LNCaP clone FGC (cell line): ENCODE measurements around the gene FMO1.
A peak's percentile ranks its signal among the peaks of the same experiment; 100 is the strongest.

Experiments
- DNase-seq: peaks from one replicate; pipeline ENCODE4 v3.0.0-alpha.2; 2011; ENCODE audit warnings: low read depth
- H3K4me3 ChIP-seq: 2 replicates; pipeline ENCODE4 v1.5.1; 2011; ENCODE audit warnings: mild to moderate bottlenecking, low read depth, low read length, control low read depth
- TF ChIP-seq, protein P1 (sequence below): IDR thresholded peaks from 2 replicates; pipeline ENCODE4 v1.5.1; 2012; ENCODE audit warnings: mild to moderate bottlenecking; ENCODE audit not compliant: control insufficient read depth, insufficient read depth; ENCODE audit errors: extremely low read depth

Gene FMO1, protein sequence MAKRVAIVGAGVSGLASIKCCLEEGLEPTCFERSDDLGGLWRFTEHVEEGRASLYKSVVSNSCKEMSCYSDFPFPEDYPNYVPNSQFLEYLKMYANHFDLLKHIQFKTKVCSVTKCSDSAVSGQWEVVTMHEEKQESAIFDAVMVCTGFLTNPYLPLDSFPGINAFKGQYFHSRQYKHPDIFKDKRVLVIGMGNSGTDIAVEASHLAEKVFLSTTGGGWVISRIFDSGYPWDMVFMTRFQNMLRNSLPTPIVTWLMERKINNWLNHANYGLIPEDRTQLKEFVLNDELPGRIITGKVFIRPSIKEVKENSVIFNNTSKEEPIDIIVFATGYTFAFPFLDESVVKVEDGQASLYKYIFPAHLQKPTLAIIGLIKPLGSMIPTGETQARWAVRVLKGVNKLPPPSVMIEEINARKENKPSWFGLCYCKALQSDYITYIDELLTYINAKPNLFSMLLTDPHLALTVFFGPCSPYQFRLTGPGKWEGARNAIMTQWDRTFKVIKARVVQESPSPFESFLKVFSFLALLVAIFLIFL

DNA sequence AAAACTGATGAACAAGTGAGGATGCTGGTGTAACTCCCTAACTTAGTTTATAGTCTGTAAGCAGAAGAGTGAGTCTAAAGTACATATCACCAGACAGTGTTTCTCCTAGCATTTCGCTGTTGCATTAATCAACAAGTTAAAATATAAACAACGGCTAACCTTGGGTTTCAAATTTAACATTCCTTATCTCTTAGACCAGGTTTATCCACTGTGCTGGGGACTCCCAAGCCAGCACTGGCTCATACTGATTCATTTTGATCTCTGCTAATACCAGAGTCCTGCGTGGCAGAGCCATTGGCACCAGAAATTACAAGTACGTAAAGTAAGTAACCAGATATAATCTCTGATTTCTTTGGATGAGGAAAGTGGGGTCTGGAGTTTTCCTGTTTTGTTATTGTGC is at the start of gene FMO1:
Gene FMO1 (plus strand): TSS at position 193 of the 400 bp plus-strand sequence. CDS start 9,594 bp downstream, outside the sequence.
- DNase-seq: no peak
- TF ChIP-seq, protein P1, sequence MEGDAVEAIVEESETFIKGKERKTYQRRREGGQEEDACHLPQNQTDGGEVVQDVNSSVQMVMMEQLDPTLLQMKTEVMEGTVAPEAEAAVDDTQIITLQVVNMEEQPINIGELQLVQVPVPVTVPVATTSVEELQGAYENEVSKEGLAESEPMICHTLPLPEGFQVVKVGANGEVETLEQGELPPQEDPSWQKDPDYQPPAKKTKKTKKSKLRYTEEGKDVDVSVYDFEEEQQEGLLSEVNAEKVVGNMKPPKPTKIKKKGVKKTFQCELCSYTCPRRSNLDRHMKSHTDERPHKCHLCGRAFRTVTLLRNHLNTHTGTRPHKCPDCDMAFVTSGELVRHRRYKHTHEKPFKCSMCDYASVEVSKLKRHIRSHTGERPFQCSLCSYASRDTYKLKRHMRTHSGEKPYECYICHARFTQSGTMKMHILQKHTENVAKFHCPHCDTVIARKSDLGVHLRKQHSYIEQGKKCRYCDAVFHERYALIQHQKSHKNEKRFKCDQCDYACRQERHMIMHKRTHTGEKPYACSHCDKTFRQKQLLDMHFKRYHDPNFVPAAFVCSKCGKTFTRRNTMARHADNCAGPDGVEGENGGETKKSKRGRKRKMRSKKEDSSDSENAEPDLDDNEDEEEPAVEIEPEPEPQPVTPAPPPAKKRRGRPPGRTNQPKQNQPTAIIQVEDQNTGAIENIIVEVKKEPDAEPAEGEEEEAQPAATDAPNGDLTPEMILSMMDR: no peak
- no peak within 1 kb of the TSS for H3K4me3 ChIP-seq

DNA sequence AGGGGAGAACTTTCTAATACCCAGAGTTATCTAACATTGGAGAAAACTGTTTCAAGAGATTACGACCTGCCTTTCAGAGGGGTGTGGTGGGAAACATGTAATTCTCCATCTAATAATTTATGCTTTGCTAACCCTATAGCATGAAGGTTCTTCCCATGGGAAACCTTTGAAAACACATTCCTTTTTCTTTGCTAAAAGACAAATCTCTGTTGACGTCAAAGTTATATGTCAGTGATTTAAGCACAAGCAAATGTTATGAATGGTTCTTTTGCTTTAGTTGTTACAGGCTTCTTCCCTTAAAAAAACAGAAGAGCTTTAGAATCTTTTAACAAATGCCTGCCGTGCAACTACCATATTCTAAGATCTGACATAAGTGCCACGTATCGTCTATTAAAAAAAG is 44.0 kb upstream of the FMO1 start:
- H3K4me3 ChIP-seq: no peak overlapping the region
- TF ChIP-seq, protein P1: no peak
- no peak for DNase-seq

DNA sequence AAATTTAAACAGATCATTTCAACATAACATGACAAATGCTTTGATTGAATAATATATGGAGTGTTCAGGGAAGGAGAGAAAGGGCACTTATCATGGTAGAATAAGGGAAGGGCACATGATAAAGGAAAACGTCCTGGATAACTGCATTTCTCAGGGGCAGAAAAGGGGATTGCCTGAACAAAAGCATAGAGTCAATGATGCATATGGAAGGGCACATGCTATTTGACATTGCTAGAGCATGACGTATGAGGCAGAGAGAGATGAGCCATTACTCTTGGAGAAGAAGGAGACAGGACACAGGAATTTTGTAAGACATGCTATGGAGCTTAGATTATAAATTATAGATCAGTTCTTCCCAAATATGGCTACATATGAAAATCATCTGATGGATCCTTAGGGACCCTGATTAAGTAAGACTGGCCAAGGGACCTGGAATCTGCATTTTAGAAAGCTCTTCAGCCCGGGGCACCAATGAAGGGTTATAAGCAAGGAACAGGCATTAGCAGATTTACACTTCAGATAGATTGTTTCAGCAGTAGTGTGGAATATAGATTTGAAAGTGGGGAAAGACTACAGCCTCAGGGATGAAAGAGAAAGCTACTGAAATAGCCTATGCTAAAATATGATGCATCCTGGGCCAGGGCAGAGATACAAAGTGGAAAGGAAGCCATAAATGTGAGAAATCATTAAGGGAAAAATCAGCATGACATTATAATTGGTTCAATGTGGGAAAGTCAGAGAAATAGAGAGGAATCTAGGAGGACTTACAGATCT is 41.9 kb upstream of the FMO1 start:
- H3K4me3 ChIP-seq: no peak overlapping the region
- DNase-seq: no peak
- TF ChIP-seq, protein P1: no peak

DNA sequence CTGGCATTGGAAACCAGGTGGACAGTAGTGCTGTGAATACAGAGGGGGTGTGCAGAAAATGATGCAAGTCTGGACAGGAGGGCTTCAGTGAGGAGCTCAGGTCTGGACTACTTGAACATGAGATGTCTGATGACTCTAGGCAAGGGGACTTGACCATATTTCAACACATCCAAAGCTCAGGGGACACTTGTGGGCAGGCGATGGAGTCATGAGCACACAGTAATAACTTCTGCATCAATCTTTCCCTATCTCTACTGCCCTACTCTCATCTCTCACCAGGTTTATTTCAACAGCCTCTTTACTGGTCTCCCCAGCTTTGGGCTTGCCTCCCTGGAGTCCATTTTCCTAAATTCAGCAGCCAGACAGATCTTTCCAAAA is 41.3 kb upstream of the FMO1 start:
- H3K4me3 ChIP-seq: no peak overlapping the region

DNA sequence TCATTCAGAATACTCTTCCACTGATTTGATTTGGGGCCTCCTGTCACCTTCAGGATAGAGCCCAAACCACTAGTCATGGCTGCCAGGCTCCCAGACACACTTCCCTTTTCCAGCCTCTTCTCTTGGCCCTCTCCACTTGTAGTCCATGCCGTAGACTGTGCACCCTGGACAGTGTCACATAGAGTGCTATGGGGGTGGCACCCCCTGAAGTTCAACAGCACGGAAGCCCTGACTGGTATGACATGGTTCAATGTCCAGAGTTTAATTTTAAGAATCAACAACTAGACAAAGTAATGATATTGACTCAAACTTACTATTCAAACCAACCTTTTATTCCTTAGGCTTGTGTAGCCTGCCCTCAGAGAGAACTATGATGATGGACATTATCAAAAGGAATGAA is 40.9 kb upstream of the FMO1 start:
- DNase-seq: no peak
- no peak overlapping the region for H3K4me3 ChIP-seq

More for the DNA sequence above, 41.3 kb upstream of the FMO1 start:
- TF ChIP-seq, protein P1: no peak
- DNase-seq: no peak

DNA sequence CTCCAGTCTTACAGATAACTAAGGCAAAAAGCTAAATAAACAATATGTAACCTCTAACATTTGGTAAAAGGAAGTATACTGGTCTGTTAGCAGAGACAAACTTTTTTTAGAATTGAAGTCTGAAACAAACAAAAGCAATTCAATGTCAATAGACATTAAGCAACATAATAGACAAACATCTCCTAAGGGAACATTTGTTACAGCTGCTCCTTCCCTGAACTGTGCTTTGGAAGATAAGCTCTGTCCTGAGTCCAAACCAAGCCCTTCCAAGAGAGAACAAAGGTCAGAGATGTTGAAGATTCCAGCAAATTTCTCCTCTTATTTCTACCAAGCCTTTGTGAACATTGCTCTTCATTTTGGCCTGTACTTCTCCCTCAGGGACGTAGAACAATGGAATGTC is 37.9 kb upstream of the FMO1 start:
- no peak overlapping the region for H3K4me3 ChIP-seq
- DNase-seq: peak; percentile 77
- TF ChIP-seq, protein P1: no peak

More for the DNA sequence above, 40.9 kb upstream of the FMO1 start:
- TF ChIP-seq, protein P1: no peak
